Pancreas (tissue), 10 donors: ENCODE data around the gene P3H3. TPM values are rescaled to one million over a fixed set of nuclear protein-coding genes. Genes with fewer than 3 reads are reported as not detected.

Source experiments
- ATAC-seq, 4 donors: fragments of 200-7000 bp; cut with Tn5 transposase; one replicate each; pipeline versions ENCODE4 v1.8.0 to v1.9.1; 2020; ENCODE audit warnings: mild to moderate bottlenecking in 4 of 4, moderate library complexity in 4 of 4
- DNase-seq, 6 donors: peaks; one replicate each; pipeline ENCODE4 v3.0.0-alpha.2; 2020
- FAIRE-seq: peaks from 2 replicates; lab custom pipeline; 2012; peaks lifted over from hg19 to GRCh38; lab: Jason Lieb, UNC
- H3K27ac ChIP-seq, 4 donors: fragments of 200-600 bp; sonication (generic); 1 replicate in 3 of 4; 2 replicates in 1 of 4; pipeline versions ENCODE4 v1.5.0 to v1.8.0; 2020
- H3K27me3 ChIP-seq, 4 donors: fragments of 200-600 bp; one replicate each; pipeline ENCODE4 v1.8.0; 2021
- H3K36me3 ChIP-seq, 3 donors: fragments of 200-600 bp; sonication (generic) in 1 of 3; one replicate each; pipeline versions ENCODE4 v1.5.0 to v1.8.0; 2020 to 2021
- H3K4me1 ChIP-seq, 3 donors: fragments of 200-600 bp; one replicate each; pipeline ENCODE4 v1.8.0; 2021
- H3K4me3 ChIP-seq, 4 donors: fragments of 200-600 bp; sonication (generic) in 2 of 4; one replicate each; pipeline versions ENCODE4 v1.5.0 to v1.8.0; 2020 to 2021
- H3K9me3 ChIP-seq, 4 donors: fragments of 200-600 bp; one replicate each; pipeline ENCODE4 v1.8.0; 2021
- WGBS, 2 donors: extraction: QIAGEN DNeasy Blood & Tissue Kit; methylation state at CpG; one replicate each; pipeline ENCODE4 v1.1.7; 2013; 5-methylcytosine and 5-hydroxymethylcytosine counted together
- intact Hi-C, 3 donors: fragments of 100-400 bp; cut with DNase I; formaldehyde crosslinking; loops; one replicate each; pipeline versions ENCODE4 v1.11.1 to v1.14.2; 2022
- polyA plus RNA-seq, 2 donors: library from polyadenylated mRNA; stranded (reverse); fragments of 200-250 nt; gene quantifications; one replicate each; pipeline ENCODE4 v1.2.3, GENCODE V29; 2013
- total RNA-seq, 6 donors: library from RNA; stranded (reverse); fragmentation: NEBNext Ultra II Directional in 4 of 6; extraction: Animal tissue kit (Norgen Biotek cat#: 25700) in 4 of 6; gene quantifications; one replicate each; pipeline versions ENCODE4 v1.2.1 to v1.2.4, GENCODE V29; 2021 to 2023
- TF ChIP-seq, protein P1 (sequence below), 4 donors: fragments of 200-600 bp; sonication (generic) in 3 of 4; IDR thresholded peaks; one replicate each; pipeline versions ENCODE4 v1.5.0 to v1.8.0; 2021; ENCODE audit warnings: antibody characterized with exemption in 4 of 4
- donor health status: healthy with polysubstance abuse.
- donor health status: DM: no; HTN: no; CAD: no; lungs with moderate emphysema.
- donor health status: DM: no; HTN: no; CAD: no.
- donor health status: control.
- donor health status: control.
- donor health status: Bipolar disorder and iron deficiency.
- donor health status: DM: yes; HTN: yes; CAD: no.
- donor health status: DM: no; HTN: no; CAD: no.
- donor health status: DM: no; HTN: no; CAD: no.
- donor health status: DM: yes; HTN: yes; CAD: no.

The P3H3 gene
- total and polyA plus RNA-seq, 8 donors: 5.6 to 32.8 (median 10.2) TPM

- TF ChIP-seq, protein P1, sequence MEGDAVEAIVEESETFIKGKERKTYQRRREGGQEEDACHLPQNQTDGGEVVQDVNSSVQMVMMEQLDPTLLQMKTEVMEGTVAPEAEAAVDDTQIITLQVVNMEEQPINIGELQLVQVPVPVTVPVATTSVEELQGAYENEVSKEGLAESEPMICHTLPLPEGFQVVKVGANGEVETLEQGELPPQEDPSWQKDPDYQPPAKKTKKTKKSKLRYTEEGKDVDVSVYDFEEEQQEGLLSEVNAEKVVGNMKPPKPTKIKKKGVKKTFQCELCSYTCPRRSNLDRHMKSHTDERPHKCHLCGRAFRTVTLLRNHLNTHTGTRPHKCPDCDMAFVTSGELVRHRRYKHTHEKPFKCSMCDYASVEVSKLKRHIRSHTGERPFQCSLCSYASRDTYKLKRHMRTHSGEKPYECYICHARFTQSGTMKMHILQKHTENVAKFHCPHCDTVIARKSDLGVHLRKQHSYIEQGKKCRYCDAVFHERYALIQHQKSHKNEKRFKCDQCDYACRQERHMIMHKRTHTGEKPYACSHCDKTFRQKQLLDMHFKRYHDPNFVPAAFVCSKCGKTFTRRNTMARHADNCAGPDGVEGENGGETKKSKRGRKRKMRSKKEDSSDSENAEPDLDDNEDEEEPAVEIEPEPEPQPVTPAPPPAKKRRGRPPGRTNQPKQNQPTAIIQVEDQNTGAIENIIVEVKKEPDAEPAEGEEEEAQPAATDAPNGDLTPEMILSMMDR (IDR thresholded peaks at IDR 0.05): peak; percentile 84 to 94 (median 92)
- H3K9me3 ChIP-seq: no peaks in the 10 kb centered on the region
- WGBS, 2 donors: 6 to 8% methylated on average over 15 to 19 of the region's 19 CpGs
- ATAC-seq (peak; percentile 39 to 72 (median 66)), DNase-seq (peak; percentile 68 to 92 (median 84)), FAIRE-seq (no peak)
- peaks cover 0 to 4% (median 0%) of the 10 kb centered on the region in 3 donors for H3K4me1 ChIP-seq
- peaks cover 0 to 3% (median 0%) of the 10 kb centered on the region in 4 donors for H3K27me3 ChIP-seq
- no peak overlapping the region for H3K4me3 ChIP-seq
- H3K27ac ChIP-seq: no peak overlapping the region
- no peaks in the 10 kb centered on the region for H3K36me3 ChIP-seq
- intact Hi-C loops: loop anchor here in 1 of 3 donors (10.0 kb wide), 1 partner anchor 91 kb away; no protein-coding TSS in a partner anchor
Observed at GRCh38 chr12:6825398-6826124, 2.6 kb upstream of the P3H3 start.

DNA sequence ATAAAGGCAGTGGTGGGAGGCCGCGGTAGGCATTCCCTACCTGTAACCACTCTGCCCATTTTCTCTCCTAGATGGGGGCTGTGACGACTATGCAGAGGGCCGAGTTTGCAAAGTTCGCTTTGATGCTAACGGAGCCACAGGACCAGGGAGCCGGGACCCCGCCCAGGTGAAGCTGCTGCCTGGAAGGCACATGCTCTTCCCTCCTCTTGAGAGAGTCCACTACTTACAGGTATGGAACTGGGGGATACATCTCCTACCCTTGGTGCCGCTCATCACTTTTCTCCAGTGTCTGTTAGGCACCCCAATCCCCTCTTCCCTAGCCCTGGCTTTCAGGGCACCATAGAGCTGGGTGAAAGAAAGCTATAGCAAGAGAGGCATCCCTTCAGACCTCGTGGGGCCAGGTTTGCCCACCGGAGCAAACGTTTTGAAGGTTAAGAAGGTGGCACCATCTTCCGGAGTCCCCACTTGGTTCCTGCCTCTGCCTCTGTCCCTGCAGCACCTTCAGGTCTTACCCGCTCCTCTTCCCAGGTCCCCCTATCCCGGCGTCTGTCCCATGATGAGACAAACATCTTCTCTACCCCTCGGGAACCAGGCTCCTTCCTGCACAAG is 2.0 kb upstream of the P3H3 start:
- Histone ChIP-seq H3K9me3 (no peaks in the 10 kb centered on the region), H3K36me3 (no peaks in the 10 kb centered on the region), H3K27me3 (peaks cover 0 to 3% (median 0%) of the 10 kb centered on the region in 4 donors), H3K27ac (no peak overlapping the region), H3K4me3 (no peak overlapping the region), H3K4me1 (peaks cover 0 to 4% (median 0%) of the 10 kb centered on the region in 3 donors)
- intact Hi-C loops: loop anchor here in 1 of 3 donors (10.0 kb wide), 1 partner anchor 91 kb away; no protein-coding TSS in a partner anchor
- TF ChIP-seq, protein P1 (IDR thresholded peaks at IDR 0.05): no peak
- FAIRE-seq: no peak
- WGBS, 2 donors: 55 to 65% methylated on average over 17 of the region's 17 CpGs
- DNase-seq: peak in 1 of 6 donors; percentile 39
- ATAC-seq: no peak

- FAIRE-seq: no peak
- peak in 1 of 6 donors; percentile 60 for DNase-seq
- TF ChIP-seq, protein P1 (IDR thresholded peaks at IDR 0.05): no peak
- intact Hi-C loops: loop anchor here in 1 of 3 donors (10.0 kb wide), 1 partner anchor 92 kb away; no protein-coding TSS in a partner anchor
- H3K4me1 ChIP-seq: peaks cover 0 to 4% (median 0%) of the 10 kb centered on the region in 3 donors
- H3K9me3 ChIP-seq: no peaks in the 10 kb centered on the region
- H3K4me3 ChIP-seq: no peak overlapping the region
- peaks cover 0 to 3% (median 0%) of the 10 kb centered on the region in 4 donors for H3K27me3 ChIP-seq
- H3K36me3 ChIP-seq: no peaks in the 10 kb centered on the region
- no peak overlapping the region for H3K27ac ChIP-seq
- ATAC-seq: no peak
- 65 to 77% methylated on average over 17 to 22 of the region's 22 CpGs for WGBS, 2 donors
Observed at GRCh38 chr12:6826734-6827436, 1.3 kb upstream of the P3H3 start.

- no peak for FAIRE-seq
- H3K9me3 ChIP-seq: no peaks in the 10 kb centered on the region
- intact Hi-C loops: loop anchor here in 1 of 3 donors (10.0 kb wide), 1 partner anchor 93 kb away; no protein-coding TSS in a partner anchor
- TF ChIP-seq, protein P1 (IDR thresholded peaks at IDR 0.05): no peak
- H3K27ac ChIP-seq: no peak overlapping the region
- no peak overlapping the region for H3K4me3 ChIP-seq
- H3K27me3 ChIP-seq: no peaks in the 10 kb centered on the region
- WGBS, 2 donors: 13 to 19% methylated on average over 8 of the region's 8 CpGs
- ATAC-seq: peak; percentile 26 to 57 (median 50)
- H3K4me1 ChIP-seq: peaks cover 0 to 4% (median 0%) of the 10 kb centered on the region in 3 donors
- no peaks in the 10 kb centered on the region for H3K36me3 ChIP-seq
- DNase-seq: peak; percentile 63 to 83 (median 78)
Observed at GRCh38 chr12:6827437-6827911, 733 bp upstream of the P3H3 start.
